Esophagus squamous epithelium (tissue), 5 donors: ENCODE data around the gene ZNF655. TPM values are rescaled to one million over a fixed set of nuclear protein-coding genes. Genes with fewer than 3 reads are reported as not detected.

Experiments
- DNase-seq: peaks from one replicate; lab custom pipeline; 2025; lab: John Stamatoyannopoulos, UW
- H3K27ac ChIP-seq, 4 donors: fragments of 200-600 bp; sonication (generic); one replicate each; pipeline ENCODE4 v1.5.1; 2016 to 2019; ENCODE audit warnings: mild to moderate bottlenecking in 1 of 4
- H3K27me3 ChIP-seq, 4 donors: fragments of 200-600 bp; sonication (generic); 1 replicate in 3 of 4; 2 replicates in 1 of 4; pipeline versions ENCODE4 v1.5.1 to v1.6.0; 2017 to 2021; ENCODE audit warnings: antibody characterized with exemption in 1 of 4
- H3K36me3 ChIP-seq, 3 donors: fragments of 200-600 bp; sonication (generic); one replicate each; pipeline ENCODE4 v1.5.1; 2016 to 2019
- H3K4me1 ChIP-seq, 3 donors: fragments of 200-600 bp; sonication (generic); one replicate each; pipeline ENCODE4 v1.5.1; 2017 to 2019
- H3K4me3 ChIP-seq, 4 donors: fragments of 200-600 bp; sonication (generic); 1 replicate in 3 of 4; 2 replicates in 1 of 4; pipeline ENCODE4 v1.5.1; 2016 to 2019; ENCODE audit warnings: mild to moderate bottlenecking in 2 of 4, moderate library complexity in 1 of 4
- H3K9me3 ChIP-seq, 3 donors: fragments of 200-600 bp; sonication (generic); one replicate each; pipeline ENCODE4 v1.5.1; 2016 to 2019
- POLR2A ChIP-seq, 4 donors: fragments of 450-650 bp; IDR thresholded peaks; one replicate each; pipeline ENCODE4 v1.6.1; 2017; ENCODE audit warnings: antibody characterized with exemption in 4 of 4, mild to moderate bottlenecking in 4 of 4, moderate library complexity in 3 of 4
- WGBS, 2 donors: methylation state at CpG; one replicate each; pipeline ENCODE4 v1.1.5; 2018; 5-methylcytosine and 5-hydroxymethylcytosine counted together
- intact Hi-C: fragments of 100-400 bp; cut with DNase I; formaldehyde crosslinking; loops from one replicate; pipeline ENCODE4 v1.15.0; 2022
- total RNA-seq, 4 donors: library from RNA; depleted of rRNA; stranded (reverse); fragments of >200 nt; gene quantifications; one replicate each; pipeline ENCODE4 v1.1.0, GENCODE V29; 2016
- TF ChIP-seq, protein P1 (sequence below), 6 experiments: fragments of 450-650 bp in 4 of 6; fragments of 200-600 bp in 2 of 6; sonication (generic) in 2 of 6; IDR thresholded peaks; one replicate each; pipeline ENCODE4 v1.5.1; 2016 to 2019; ENCODE audit warnings: antibody characterized with exemption in 6 of 6, mild to moderate bottlenecking in 4 of 6, moderate library complexity in 4 of 6
- donor health status: DM: yes; HTN: yes; CAD: no.

ZNF655 gene
- total RNA-seq, 4 donors from 2014 or later, result 78.6 to 167 (median 107) TPM

DNA sequence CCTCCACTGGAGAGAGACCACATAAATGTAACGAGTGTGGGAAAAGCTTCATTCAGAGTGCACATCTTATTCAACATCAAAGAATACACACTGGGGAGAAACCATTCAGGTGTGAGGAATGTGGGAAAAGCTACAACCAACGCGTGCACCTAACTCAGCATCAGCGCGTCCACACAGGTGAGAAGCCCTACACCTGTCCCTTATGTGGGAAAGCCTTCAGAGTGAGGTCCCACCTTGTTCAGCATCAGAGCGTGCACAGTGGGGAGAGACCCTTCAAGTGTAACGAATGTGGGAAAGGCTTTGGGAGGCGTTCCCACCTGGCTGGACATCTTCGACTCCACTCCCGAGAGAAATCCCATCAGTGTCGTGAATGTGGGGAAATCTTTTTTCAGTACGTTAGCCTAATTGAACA lies 27.1 kb upstream of the ZNF655 start:
- no peak overlapping the region for H3K27ac ChIP-seq
- peaks cover 7 to 72% (median 47%) of the 10 kb centered on the region in 3 donors for H3K9me3 ChIP-seq
- no peak for DNase-seq
- peaks cover 18 to 75% (median 28%) of the 10 kb centered on the region in 3 donors for H3K36me3 ChIP-seq
- TF ChIP-seq, protein P1, sequence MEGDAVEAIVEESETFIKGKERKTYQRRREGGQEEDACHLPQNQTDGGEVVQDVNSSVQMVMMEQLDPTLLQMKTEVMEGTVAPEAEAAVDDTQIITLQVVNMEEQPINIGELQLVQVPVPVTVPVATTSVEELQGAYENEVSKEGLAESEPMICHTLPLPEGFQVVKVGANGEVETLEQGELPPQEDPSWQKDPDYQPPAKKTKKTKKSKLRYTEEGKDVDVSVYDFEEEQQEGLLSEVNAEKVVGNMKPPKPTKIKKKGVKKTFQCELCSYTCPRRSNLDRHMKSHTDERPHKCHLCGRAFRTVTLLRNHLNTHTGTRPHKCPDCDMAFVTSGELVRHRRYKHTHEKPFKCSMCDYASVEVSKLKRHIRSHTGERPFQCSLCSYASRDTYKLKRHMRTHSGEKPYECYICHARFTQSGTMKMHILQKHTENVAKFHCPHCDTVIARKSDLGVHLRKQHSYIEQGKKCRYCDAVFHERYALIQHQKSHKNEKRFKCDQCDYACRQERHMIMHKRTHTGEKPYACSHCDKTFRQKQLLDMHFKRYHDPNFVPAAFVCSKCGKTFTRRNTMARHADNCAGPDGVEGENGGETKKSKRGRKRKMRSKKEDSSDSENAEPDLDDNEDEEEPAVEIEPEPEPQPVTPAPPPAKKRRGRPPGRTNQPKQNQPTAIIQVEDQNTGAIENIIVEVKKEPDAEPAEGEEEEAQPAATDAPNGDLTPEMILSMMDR (IDR thresholded peaks at IDR 0.05), result no peak
- TF ChIP-seq POLR2A (IDR thresholded peaks at IDR 0.05), result no peak
- no peaks in the 10 kb centered on the region for H3K4me1 ChIP-seq
- intact Hi-C loops, result no loop called here
- H3K4me3 ChIP-seq, result peak overlapping the region in 1 of 4 donors; percentile 36
- no peaks in the 10 kb centered on the region for H3K27me3 ChIP-seq
- 92% methylated on average over 12 of the region's 12 CpGs for WGBS, 2 donors

DNA sequence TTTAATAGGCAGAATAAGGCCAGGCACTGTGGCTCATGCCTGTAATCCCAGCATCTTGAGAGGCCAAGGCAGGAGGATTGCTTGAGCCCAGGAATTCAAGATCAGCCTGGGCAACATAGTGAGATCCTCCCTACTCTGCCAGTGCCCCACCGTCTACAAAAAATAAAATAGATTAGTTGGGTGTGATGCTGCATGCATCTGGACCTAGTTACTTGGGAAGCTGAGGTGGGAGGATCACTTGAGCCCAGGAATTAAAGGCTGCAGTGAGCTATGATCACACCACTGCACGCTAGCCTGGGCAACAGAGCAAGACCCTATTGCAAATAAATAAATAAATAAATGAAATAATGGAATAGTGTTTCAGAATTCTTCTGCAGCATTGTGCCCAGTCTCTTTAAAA lies 22.8 kb upstream of the ZNF655 start:
- 96 to 100% methylated on average over 2 of the region's 2 CpGs for WGBS, 2 donors
- Histone ChIP-seq H3K27ac (no peak overlapping the region), H3K36me3 (peaks cover 7 to 31% (median 15%) of the 10 kb centered on the region in 3 donors), H3K4me1 (no peaks in the 10 kb centered on the region), H3K9me3 (peaks cover 6 to 78% (median 37%) of the 10 kb centered on the region in 3 donors), H3K4me3 (no peak overlapping the region), H3K27me3 (no peaks in the 10 kb centered on the region)
- intact Hi-C loops, result no loop called here
- DNase-seq, result no peak
- TF ChIP-seq, protein P1 (IDR thresholded peaks at IDR 0.05), result no peak

DNA sequence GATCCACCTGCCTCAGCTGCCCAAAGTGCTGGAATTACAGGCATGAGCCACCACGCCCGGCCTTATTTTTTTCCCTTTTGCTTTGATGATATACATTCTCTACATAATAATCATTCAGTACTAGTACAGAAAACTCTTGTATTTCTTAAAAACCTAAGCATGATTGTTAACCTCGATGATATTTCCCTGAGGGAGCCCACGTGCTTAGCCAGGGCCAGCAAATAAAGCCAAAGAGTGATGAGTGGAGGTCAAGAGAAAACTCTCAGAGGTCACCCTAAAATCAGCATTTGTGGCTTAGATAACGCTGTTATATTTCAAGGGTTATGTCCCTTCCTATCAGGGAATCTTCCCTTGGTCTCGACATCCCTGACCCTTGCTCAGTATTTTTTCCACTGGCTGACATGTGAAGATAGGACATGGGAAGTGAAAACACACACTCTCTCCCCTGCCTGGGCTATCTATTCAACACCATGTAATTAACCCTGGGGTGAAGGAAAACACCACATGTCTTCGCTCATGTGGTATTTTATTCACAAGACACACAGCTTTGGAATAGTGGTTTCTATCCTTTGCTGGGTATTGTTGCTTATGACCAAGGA lies 19.1 kb upstream of the ZNF655 start:
- Histone ChIP-seq H3K9me3 (peaks cover 0 to 75% (median 11%) of the 10 kb centered on the region in 3 donors), H3K4me3 (no peak overlapping the region), H3K36me3 (no peaks in the 10 kb centered on the region), H3K4me1 (no peaks in the 10 kb centered on the region), H3K27me3 (no peaks in the 10 kb centered on the region), H3K27ac (no peak overlapping the region)
- 68 to 80% methylated on average over 6 to 7 of the region's 7 CpGs for WGBS, 2 donors
- no peak for DNase-seq
- intact Hi-C loops, result no loop called here
- TF ChIP-seq, protein P1 (IDR thresholded peaks at IDR 0.05), result no peak
- TF ChIP-seq POLR2A (IDR thresholded peaks at IDR 0.05), result no peak

DNA sequence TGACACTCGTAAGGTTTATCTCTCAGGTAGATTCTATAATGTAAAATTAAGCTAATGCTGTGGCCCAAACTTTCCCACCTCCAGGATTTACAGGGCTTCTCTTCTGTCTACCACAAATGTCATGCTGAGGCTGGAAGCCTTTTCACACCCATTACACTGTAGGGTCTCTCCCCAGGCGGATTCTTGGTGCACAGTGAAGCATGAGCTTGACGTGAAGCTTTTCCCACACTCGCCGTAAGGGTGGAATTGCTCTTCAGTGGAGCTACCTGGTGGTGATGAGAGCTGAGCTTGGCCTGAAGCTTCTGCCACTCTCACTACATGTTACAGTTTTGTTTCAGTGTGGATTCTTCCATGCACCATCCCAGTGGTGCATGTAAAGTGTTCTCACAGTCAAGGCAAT lies 17.9 kb upstream of the ZNF655 start:
- no peak overlapping the region for H3K27ac ChIP-seq
- no peak for DNase-seq
- no peak overlapping the region for H3K4me3 ChIP-seq
- WGBS, 2 donors, result 84 to 90% methylated on average over 5 of the region's 5 CpGs
- H3K4me1 ChIP-seq, result no peaks in the 10 kb centered on the region
- no peak for TF ChIP-seq POLR2A (IDR thresholded peaks at IDR 0.05)
- TF ChIP-seq, protein P1 (IDR thresholded peaks at IDR 0.05), result no peak
- no peaks in the 10 kb centered on the region for H3K36me3 ChIP-seq
- peaks cover 0 to 64% (median 11%) of the 10 kb centered on the region in 3 donors for H3K9me3 ChIP-seq
- no peaks in the 10 kb centered on the region for H3K27me3 ChIP-seq
- intact Hi-C loops, result no loop called here

DNA sequence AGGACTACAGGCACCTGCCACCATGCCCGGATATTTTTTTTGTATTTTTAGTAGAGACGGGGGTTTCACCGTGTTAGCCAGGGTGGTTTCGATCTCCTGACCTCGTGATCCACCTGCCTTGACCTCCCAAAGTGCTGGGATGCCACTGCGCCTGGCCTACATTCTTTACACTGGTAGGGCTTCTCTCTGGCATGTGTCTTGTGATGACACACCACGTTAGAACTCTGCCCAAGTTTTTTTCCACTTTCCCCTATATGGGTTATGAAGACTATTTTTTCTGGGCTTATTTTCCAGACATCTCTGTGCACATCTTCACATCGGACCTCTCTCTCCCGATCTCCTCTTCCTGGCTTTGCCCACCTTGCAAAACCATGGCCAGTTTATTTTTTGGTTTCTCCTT lies 17.2 kb upstream of the ZNF655 start:
- no peak overlapping the region for H3K27ac ChIP-seq
- H3K36me3 ChIP-seq, result peaks cover 0 to 2% (median 0%) of the 10 kb centered on the region in 3 donors
- H3K4me3 ChIP-seq, result no peak overlapping the region
- intact Hi-C loops, result no loop called here
- DNase-seq, result no peak
- no peak for TF ChIP-seq POLR2A (IDR thresholded peaks at IDR 0.05)
- TF ChIP-seq, protein P1 (IDR thresholded peaks at IDR 0.05), result no peak
- H3K4me1 ChIP-seq, result no peaks in the 10 kb centered on the region
- 85 to 87% methylated on average over 9 of the region's 9 CpGs for WGBS, 2 donors
- H3K27me3 ChIP-seq, result no peaks in the 10 kb centered on the region
- peaks cover 0 to 59% (median 11%) of the 10 kb centered on the region in 3 donors for H3K9me3 ChIP-seq
